Mesenchymal stem cell (in vitro differentiated cells and primary cell): ENCODE data around the gene RPL41.

Source experiments
- DNase-seq: peaks from one replicate; pipeline ENCODE4 v3.0.0-alpha.2; 2013
- H2AFZ ChIP-seq: one replicate; pipeline ENCODE4 v1.6.1; 2013; ENCODE audit warnings: low read depth, mild to moderate bottlenecking, control low read depth, inconsistent platforms, low read length, moderate library complexity
- H2AK5ac ChIP-seq: 2 replicates; pipeline ENCODE4 v1.6.1; 2013; ENCODE audit warnings: low read length, moderate library complexity, mild to moderate bottlenecking, inconsistent platforms; ENCODE audit not compliant: severe bottlenecking
- H2BK120ac ChIP-seq: one replicate; pipeline ENCODE4 v1.6.1; 2013; ENCODE audit warnings: low read depth, mild to moderate bottlenecking, inconsistent platforms, low read length, moderate library complexity
- H2BK12ac ChIP-seq, 2 experiments: one replicate each; pipeline ENCODE4 v1.6.1; 2013; ENCODE audit warnings: inconsistent platforms in 2 of 2, low read length in 2 of 2, mild to moderate bottlenecking in 2 of 2, moderate library complexity in 2 of 2, control low read depth in 1 of 2
- H2BK15ac ChIP-seq: one replicate; pipeline ENCODE4 v1.6.1; 2013; ENCODE audit warnings: mild to moderate bottlenecking, low read depth, inconsistent platforms; ENCODE audit not compliant: poor library complexity, severe bottlenecking
- H2BK5ac ChIP-seq: 2 replicates; pipeline ENCODE4 v1.6.1; 2013; ENCODE audit warnings: low read depth, mild to moderate bottlenecking, low read length, control low read depth, inconsistent platforms; ENCODE audit not compliant: poor library complexity, severe bottlenecking
- H3K14ac ChIP-seq, 2 experiments: one replicate each; pipeline ENCODE4 v1.6.1; 2013; ENCODE audit warnings: inconsistent platforms in 2 of 2, low read length in 2 of 2, control low read depth in 1 of 2, mild to moderate bottlenecking in 1 of 2, moderate library complexity in 1 of 2
- H3K18ac ChIP-seq, 2 experiments: one replicate each; pipeline ENCODE4 v1.6.1; 2013; ENCODE audit warnings: inconsistent platforms in 2 of 2, low read length in 2 of 2, control low read depth in 1 of 2, low read depth in 1 of 2, mild to moderate bottlenecking in 1 of 2
- H3K23ac ChIP-seq, 2 experiments: one replicate each; pipeline ENCODE4 v1.6.1; 2013; ENCODE audit warnings: inconsistent platforms in 2 of 2, low read length in 2 of 2, mild to moderate bottlenecking in 2 of 2, moderate library complexity in 2 of 2, control low read depth in 1 of 2
- H3K27ac ChIP-seq: 2 replicates; pipeline ENCODE4 v1.5.1; 2013; ENCODE audit warnings: mild to moderate bottlenecking, moderate library complexity, low read length, control low read depth, inconsistent platforms; ENCODE audit not compliant: poor library complexity, severe bottlenecking
- H3K27me3 ChIP-seq, 2 experiments: 2 replicates each; pipeline versions ENCODE4 v1.6.1 to v1.7.0; 2013; ENCODE audit warnings: low read length in 2 of 2, mild to moderate bottlenecking in 2 of 2, moderate library complexity in 2 of 2, control low read depth in 1 of 2, inconsistent platforms in 1 of 2; ENCODE audit not compliant: control insufficient read depth in 1 of 2, insufficient read depth in 1 of 2
- H3K36me3 ChIP-seq, 2 experiments: 2 replicates each; pipeline versions ENCODE4 v1.6.1 to v1.7.0; 2013; ENCODE audit warnings: low read length in 2 of 2, control low read depth in 1 of 2, inconsistent platforms in 1 of 2, low read depth in 1 of 2, mild to moderate bottlenecking in 1 of 2; ENCODE audit not compliant: insufficient read depth in 2 of 2, control insufficient read depth in 1 of 2
- H3K4ac ChIP-seq, 2 experiments: one replicate each; pipeline ENCODE4 v1.6.1; 2013; ENCODE audit warnings: inconsistent platforms in 2 of 2, low read length in 2 of 2, mild to moderate bottlenecking in 2 of 2, moderate library complexity in 2 of 2, control low read depth in 1 of 2, low read depth in 1 of 2
- H3K4me1 ChIP-seq: 2 replicates; pipeline ENCODE4 v1.6.1; 2013; ENCODE audit warnings: low read depth, low read length, control low read depth; ENCODE audit not compliant: control insufficient read depth, insufficient read depth
- H3K4me2 ChIP-seq: 2 replicates; pipeline ENCODE4 v1.6.1; 2013; ENCODE audit warnings: low read length, mild to moderate bottlenecking, inconsistent platforms; ENCODE audit not compliant: poor library complexity, severe bottlenecking
- H3K4me3 ChIP-seq, 2 experiments: 2 replicates each; pipeline versions ENCODE4 v1.5.1 to v1.7.0; 2013; ENCODE audit warnings: low read length in 2 of 2, mild to moderate bottlenecking in 2 of 2, control low read depth in 1 of 2, low read depth in 1 of 2; ENCODE audit not compliant: insufficient read depth in 1 of 2
- H3K79me1 ChIP-seq: replicated peaks from 2 replicates; pipeline ENCODE4 v1.6.1; 2013; ENCODE audit warnings: mild to moderate bottlenecking, control low read depth, low read length, inconsistent platforms; ENCODE audit not compliant: poor library complexity, severe bottlenecking
- H3K9ac ChIP-seq: 2 replicates; pipeline ENCODE4 v1.7.0; 2013; ENCODE audit warnings: mild to moderate bottlenecking, low read length, moderate library complexity
- H3K9me3 ChIP-seq: 2 replicates; pipeline ENCODE4 v1.7.0; 2013; ENCODE audit warnings: mild to moderate bottlenecking, low read length; ENCODE audit not compliant: control insufficient read depth
- H4K8ac ChIP-seq: one replicate; pipeline ENCODE4 v1.6.1; 2013; ENCODE audit warnings: inconsistent platforms, mild to moderate bottlenecking, low read length, moderate library complexity
- H4K91ac ChIP-seq: one replicate; pipeline ENCODE4 v1.6.1; 2013; ENCODE audit warnings: mild to moderate bottlenecking, low read length, inconsistent platforms
- WGBS: methylation state at CpG from one replicate; pipeline ENCODE4 v1.1.7; 2013; ENCODE audit warnings: mixed read lengths; 5-methylcytosine and 5-hydroxymethylcytosine counted together

RPL41 gene

GRCh38 chr12:56097738-56098137, 18.7 kb upstream of the RPL41 start:
- no peak overlapping the region for H3K4me2 ChIP-seq
- H2BK5ac ChIP-seq = no peak overlapping the region
- no peak overlapping the region for H3K9ac ChIP-seq
- peaks cover 6% of the 10 kb centered on the region for H3K9me3 ChIP-seq
- no peak for DNase-seq
- no peak overlapping the region for H3K27ac ChIP-seq
- H2BK12ac ChIP-seq = no peak overlapping the region
- no peak overlapping the region for H2AK5ac ChIP-seq
- H3K27me3 ChIP-seq = peaks cover 21 to 44% of the 10 kb centered on the region in 2 experiments
- H3K14ac ChIP-seq = no peak overlapping the region
- H3K4me3 ChIP-seq = no peak overlapping the region
- H3K4me1 ChIP-seq = no peaks in the 10 kb centered on the region
- H4K91ac ChIP-seq = no peak overlapping the region
- H3K79me1 ChIP-seq = no peaks in the 10 kb centered on the region
- no peak overlapping the region for H3K18ac ChIP-seq
- H2BK120ac ChIP-seq = no peak overlapping the region
- H2AFZ ChIP-seq = no peak overlapping the region
- 90% methylated on average over 6 of the region's 6 CpGs for WGBS
- H3K36me3 ChIP-seq = peaks cover 0 to 5% of the 10 kb centered on the region in 2 experiments
- no peak overlapping the region for H3K4ac ChIP-seq
- no peak overlapping the region for H4K8ac ChIP-seq
- no peak overlapping the region for H2BK15ac ChIP-seq
- H3K23ac ChIP-seq = no peak overlapping the region

- Histone ChIP-seq H3K18ac (no peak overlapping the region), H2BK5ac (no peak overlapping the region), H3K79me1 (no peaks in the 10 kb centered on the region), H3K4ac (no peak overlapping the region), H3K36me3 (peaks cover 0 to 5% of the 10 kb centered on the region in 2 experiments), H2BK12ac (no peak overlapping the region), H3K4me3 (no peak overlapping the region), H2BK120ac (no peak overlapping the region), H3K4me1 (no peaks in the 10 kb centered on the region), H3K4me2 (no peak overlapping the region), H3K14ac (no peak overlapping the region), H3K9ac (no peak overlapping the region), H3K27me3 (peaks cover 21 to 36% of the 10 kb centered on the region in 2 experiments), H4K91ac (no peak overlapping the region), H2BK15ac (no peak overlapping the region), H4K8ac (no peak overlapping the region), H3K9me3 (no peaks in the 10 kb centered on the region), H3K27ac (no peak overlapping the region), H3K23ac (no peak overlapping the region), H2AFZ (no peak overlapping the region), H2AK5ac (no peak overlapping the region)
- DNase-seq = no peak
- 66% methylated on average over 2 of the region's 3 CpGs for WGBS
Measured at GRCh38 chr12:56098592-56098991, 17.8 kb upstream of the RPL41 start.

- H3K4me3 ChIP-seq = no peak overlapping the region
- no peak overlapping the region for H3K4ac ChIP-seq
- no peak overlapping the region for H2AK5ac ChIP-seq
- H4K91ac ChIP-seq = no peak overlapping the region
- no peak overlapping the region for H3K18ac ChIP-seq
- H3K23ac ChIP-seq = no peak overlapping the region
- H2BK120ac ChIP-seq = no peak overlapping the region
- no peak overlapping the region for H2BK15ac ChIP-seq
- H2AFZ ChIP-seq = no peak overlapping the region
- H3K27ac ChIP-seq = no peak overlapping the region
- no peak overlapping the region for H3K9ac ChIP-seq
- H3K4me2 ChIP-seq = no peak overlapping the region
- no peaks in the 10 kb centered on the region for H3K79me1 ChIP-seq
- H4K8ac ChIP-seq = no peak overlapping the region
- H3K9me3 ChIP-seq = no peaks in the 10 kb centered on the region
- 82% methylated on average over 4 of the region's 4 CpGs for WGBS
- H2BK5ac ChIP-seq = no peak overlapping the region
- DNase-seq = no peak
- H3K36me3 ChIP-seq = peaks cover 0 to 5% of the 10 kb centered on the region in 2 experiments
- peaks cover 21 to 29% of the 10 kb centered on the region in 2 experiments for H3K27me3 ChIP-seq
- no peak overlapping the region for H3K14ac ChIP-seq
- H2BK12ac ChIP-seq = no peak overlapping the region
- no peaks in the 10 kb centered on the region for H3K4me1 ChIP-seq
Measured at GRCh38 chr12:56099787-56100186, 16.6 kb upstream of the RPL41 start.

- H4K8ac ChIP-seq = no peak overlapping the region
- H3K4me3 ChIP-seq = no peak overlapping the region
- no peaks in the 10 kb centered on the region for H3K79me1 ChIP-seq
- H2BK5ac ChIP-seq = no peak overlapping the region
- no peak overlapping the region for H3K27ac ChIP-seq
- H3K23ac ChIP-seq = no peak overlapping the region
- H3K4me1 ChIP-seq = no peaks in the 10 kb centered on the region
- no peak overlapping the region for H2BK15ac ChIP-seq
- H3K9me3 ChIP-seq = no peaks in the 10 kb centered on the region
- no peak overlapping the region for H2AK5ac ChIP-seq
- H2BK12ac ChIP-seq = no peak overlapping the region
- H3K27me3 ChIP-seq = peaks cover 12 to 16% of the 10 kb centered on the region in 2 experiments
- no peak overlapping the region for H2AFZ ChIP-seq
- no peak overlapping the region for H4K91ac ChIP-seq
- 93% methylated on average over 14 of the region's 14 CpGs for WGBS
- H3K4ac ChIP-seq = no peak overlapping the region
- DNase-seq = no peak
- no peak overlapping the region for H3K18ac ChIP-seq
- no peak overlapping the region for H3K4me2 ChIP-seq
- no peak overlapping the region for H2BK120ac ChIP-seq
- H3K36me3 ChIP-seq = peaks cover 0 to 5% of the 10 kb centered on the region in 2 experiments
- no peak overlapping the region for H3K9ac ChIP-seq
- H3K14ac ChIP-seq = no peak overlapping the region
Measured at GRCh38 chr12:56101045-56101444, 15.4 kb upstream of the RPL41 start.
